Measurements from ENCODE around the gene PRKAR1B.

DNA sequence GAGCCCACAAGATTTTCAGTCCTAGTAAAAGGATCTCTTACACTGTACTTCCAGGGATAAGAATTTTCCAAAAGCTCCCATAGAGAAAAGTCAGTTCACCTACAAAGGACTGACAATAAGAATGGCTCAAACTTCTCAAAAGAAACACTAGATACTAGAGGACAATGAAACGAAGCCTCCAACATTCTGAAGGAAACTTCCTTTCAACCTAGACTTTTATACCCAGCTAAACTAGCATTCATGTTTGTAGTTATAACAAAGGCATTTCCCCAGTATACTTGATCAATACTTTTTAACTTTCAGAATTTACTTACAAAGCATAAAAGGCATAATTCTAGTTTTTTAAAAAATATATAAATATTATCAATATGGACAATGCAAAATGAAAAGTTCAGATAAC is 41.5 kb downstream of the PRKAR1B start:
- TF ChIP-seq YY1 (IDR thresholded peaks at IDR 0.05; ENCODE audit: insufficient read depth, insufficient read length) (no peak), ZNF274 (IDR thresholded peaks at IDR 0.05; ENCODE audit: low read depth, low read length) (no peak), SUZ12 (IDR thresholded peaks at IDR 0.05; ENCODE audit: extremely low read depth, insufficient read depth, insufficient read length) (no peak)

Measured in NT2/D1 (cell line).